K562 (cell line): ENCODE results near the gene ROBO1.

Source experiments
- ARNT ChIP-seq, 2 experiments: fragments of 450-650 bp; IDR thresholded peaks; 2 replicates each; pipeline ENCODE4 v1.6.1; 2016; ENCODE audit warnings: mild to moderate bottlenecking in 1 of 2
- CREM ChIP-seq: IDR thresholded peaks from 2 replicates; pipeline ENCODE4 v1.6.1; 2014; ENCODE audit warnings: antibody characterized with exemption, low read depth
- CTCF ChIP-seq, 3 experiments: IDR thresholded peaks in 2 of 3; conservative IDR thresholded peaks in 1 of 3; 2 replicates each; pipeline ENCODE4 v1.5.1; 2011 to 2012; ENCODE audit warnings: low read length in 3 of 3, mild to moderate bottlenecking in 3 of 3, control low read depth in 2 of 3, improper control_type of control experiment in 1 of 3, inconsistent platforms in 1 of 3, low read depth in 1 of 3, mixed read lengths in 1 of 3, moderate library complexity in 1 of 3; ENCODE audit not compliant: insufficient read depth in 2 of 3
- NFYB ChIP-seq: IDR thresholded peaks from 2 replicates; pipeline ENCODE4 v1.6.1; 2011; ENCODE audit warnings: mild to moderate bottlenecking, moderate library complexity; ENCODE audit not compliant: insufficient read length; ENCODE audit errors: extremely low read depth
- POLR2AphosphoS2 ChIP-seq: IDR thresholded peaks from 2 replicates; pipeline ENCODE4 v1.6.1; 2012; ENCODE audit warnings: low read length, improper control_type of control experiment
- POLR2H ChIP-seq: IDR thresholded peaks from 2 replicates; pipeline ENCODE4 v1.6.1; 2016; ENCODE audit warnings: missing genetic modification characterization, low read depth, mild to moderate bottlenecking, control low read depth, missing compliant biosample characterization, moderate library complexity
- RNF2 ChIP-seq: sonication (generic); IDR thresholded peaks from 2 replicates; pipeline ENCODE4 v1.6.1; 2016
- SNRNP70 ChIP-seq: fragments of 200-400 bp; formaldehyde crosslinking; optimal IDR thresholded peaks from 2 replicates; pipeline ENCODE3; 2017; ENCODE audit warnings: low read depth, low read length
- ZNF766 ChIP-seq: fragments of 200-800 bp; sonication (Bioruptor generic); conservative IDR thresholded peaks from 2 replicates; pipeline ENCODE4 v1.6.1; 2016; ENCODE audit warnings: missing genetic modification characterization, missing compliant biosample characterization

GRCh38 chr3:78992830-78993229 lies 775.0 kb downstream of the ROBO1 start:
- TF ChIP-seq CREM (no peak), RNF2 (no peak), CTCF (IDR thresholded peaks at IDR 0.05 in 2 of 3, conservative IDR thresholded peaks at IDR 0.05 in 1 of 3; ENCODE audit: insufficient read depth in 2 of 3, low read depth in 1 of 3, low read length in 3 of 3) (no peak), POLR2AphosphoS2 (no peak), SNRNP70 (no peak), ZNF766 (CRISPR knock-in tag) (no peak), ARNT (IDR thresholded peaks at IDR 0.05) (no peak), NFYB (no peak), POLR2H (tag) (no peak)
